Kidney (tissue), 14 donors: ENCODE data around the gene AIFM1. TPM values are rescaled to one million over a fixed set of nuclear protein-coding genes. Genes with fewer than 3 reads are reported as not detected.

Experiments used
- DNase-seq, 5 donors: peaks; one replicate each; pipeline ENCODE4 v3.0.0-alpha.2; 2013 to 2020
- FAIRE-seq: peaks from 2 replicates; lab custom pipeline; 2012; peaks lifted over from hg19 to GRCh38; lab: Jason Lieb, UNC
- H3K27ac ChIP-seq, 2 donors: one replicate each; pipeline ENCODE4 v1.7.0; 2013; ENCODE audit warnings: low read depth in 2 of 2, low read length in 2 of 2, inconsistent platforms in 1 of 2
- H3K27me3 ChIP-seq: one replicate; pipeline ENCODE4 v1.7.1; 2013; ENCODE audit warnings: low read length, inconsistent platforms; ENCODE audit not compliant: control insufficient read depth, insufficient read depth
- H3K36me3 ChIP-seq, 3 donors: one replicate each; pipeline versions ENCODE4 v1.7.0 to v1.7.1; 2013; ENCODE audit warnings: low read length in 3 of 3, control low read depth in 1 of 3, inconsistent platforms in 1 of 3; ENCODE audit not compliant: insufficient read depth in 3 of 3, control insufficient read depth in 2 of 3
- H3K4me1 ChIP-seq, 3 donors: one replicate each; pipeline versions ENCODE4 v1.7.0 to v1.7.1; 2013; ENCODE audit warnings: low read length in 3 of 3, inconsistent platforms in 1 of 3, low read depth in 1 of 3; ENCODE audit not compliant: control insufficient read depth in 2 of 3, insufficient read depth in 2 of 3
- H3K4me3 ChIP-seq, 3 donors: one replicate each; pipeline versions ENCODE4 v1.7.0 to v1.8.1; 2013; ENCODE audit warnings: low read length in 3 of 3, control low read depth in 1 of 3, inconsistent platforms in 1 of 3
- H3K9ac ChIP-seq, 3 donors: one replicate each; pipeline versions ENCODE4 v1.7.0 to v1.7.1; 2013; ENCODE audit warnings: low read length in 3 of 3, control low read depth in 1 of 3, inconsistent platforms in 1 of 3
- H3K9me3 ChIP-seq, 3 donors: one replicate each; pipeline versions ENCODE4 v1.7.0 to v1.7.1; 2013; ENCODE audit warnings: low read length in 3 of 3, control low read depth in 1 of 3, inconsistent platforms in 1 of 3; ENCODE audit not compliant: control insufficient read depth in 2 of 3, insufficient read depth in 1 of 3
- intact Hi-C: fragments of 100-400 bp; cut with DNase I; formaldehyde crosslinking; loops from one replicate; pipeline ENCODE4 v1.11.1; 2022
- polyA plus RNA-seq: library from polyadenylated mRNA; stranded (reverse); fragments of 350-450 nt; fragmentation: Illumina TruSeq; extraction: RNeasy Lipid Tissue Mini Kit (QIAGEN cat#74804); gene quantifications from one replicate; pipeline ENCODE4 v1.2.3, GENCODE V29; 2014; ENCODE audit warnings: low read depth, low replicate concordance; ENCODE audit not compliant: insufficient read depth
- total RNA-seq: library from RNA; stranded (reverse); fragmentation: NEBNext Ultra II Directional; extraction: Animal tissue kit (Norgen Biotek cat#: 25700); gene quantifications from one replicate; pipeline ENCODE4 v1.2.1, GENCODE V29; 2021
- TF ChIP-seq, protein P1 (sequence below): IDR thresholded peaks from 3 replicates; pipeline ENCODE4 v1.5.1; 2012; ENCODE audit warnings: mild to moderate bottlenecking, moderate library complexity, borderline replicate concordance; ENCODE audit not compliant: insufficient read depth; ENCODE audit errors: extremely low read depth
- donor health status: control.
- donor health status: control.
- donor health status: control.
- donor health status: control.
- donor health status: control.
- donor health status: DM: yes; HTN: yes; CAD: no.
- donor health status: Normal renal cell carcinoma (clear cell type).

Gene AIFM1
- total and polyA plus RNA-seq, 2 donors from 2014 or later, result 55.0 to 255 TPM

DNA sequence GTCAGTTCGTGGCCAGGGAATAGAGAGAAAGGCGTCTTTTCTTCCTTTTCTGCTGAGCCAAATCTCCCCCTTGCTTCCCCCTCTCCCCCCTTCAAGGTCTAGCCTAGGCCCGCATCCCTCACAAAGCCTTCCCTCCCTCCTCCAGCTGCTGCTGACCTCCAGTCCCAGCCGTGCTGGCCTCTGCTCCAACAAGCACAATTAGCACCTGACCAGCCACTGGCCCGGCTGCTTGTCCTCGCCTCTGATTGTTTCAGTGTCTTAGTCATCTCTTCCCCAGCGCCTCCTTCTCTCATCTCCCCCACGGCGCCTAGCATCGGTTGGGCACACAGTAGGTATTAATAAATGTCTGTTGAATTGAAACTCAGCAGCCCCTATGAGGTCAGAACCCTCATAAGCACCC lies 59.6 kb downstream of the AIFM1 start:
- peak in 1 of 5 donors; percentile 68 for DNase-seq
- Histone ChIP-seq H3K9ac (no peak overlapping the region), H3K27ac (no peak overlapping the region), H3K4me3 (no peak overlapping the region), H3K9me3 (no peaks in the 10 kb centered on the region), H3K36me3 (no peaks in the 10 kb centered on the region), H3K27me3 (no peaks in the 10 kb centered on the region), H3K4me1 (peaks cover 0 to 3% (median 0%) of the 10 kb centered on the region in 3 donors)
- intact Hi-C loops, result no loop called here
- TF ChIP-seq, protein P1, sequence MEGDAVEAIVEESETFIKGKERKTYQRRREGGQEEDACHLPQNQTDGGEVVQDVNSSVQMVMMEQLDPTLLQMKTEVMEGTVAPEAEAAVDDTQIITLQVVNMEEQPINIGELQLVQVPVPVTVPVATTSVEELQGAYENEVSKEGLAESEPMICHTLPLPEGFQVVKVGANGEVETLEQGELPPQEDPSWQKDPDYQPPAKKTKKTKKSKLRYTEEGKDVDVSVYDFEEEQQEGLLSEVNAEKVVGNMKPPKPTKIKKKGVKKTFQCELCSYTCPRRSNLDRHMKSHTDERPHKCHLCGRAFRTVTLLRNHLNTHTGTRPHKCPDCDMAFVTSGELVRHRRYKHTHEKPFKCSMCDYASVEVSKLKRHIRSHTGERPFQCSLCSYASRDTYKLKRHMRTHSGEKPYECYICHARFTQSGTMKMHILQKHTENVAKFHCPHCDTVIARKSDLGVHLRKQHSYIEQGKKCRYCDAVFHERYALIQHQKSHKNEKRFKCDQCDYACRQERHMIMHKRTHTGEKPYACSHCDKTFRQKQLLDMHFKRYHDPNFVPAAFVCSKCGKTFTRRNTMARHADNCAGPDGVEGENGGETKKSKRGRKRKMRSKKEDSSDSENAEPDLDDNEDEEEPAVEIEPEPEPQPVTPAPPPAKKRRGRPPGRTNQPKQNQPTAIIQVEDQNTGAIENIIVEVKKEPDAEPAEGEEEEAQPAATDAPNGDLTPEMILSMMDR, result no peak
- FAIRE-seq, result no peak

DNA sequence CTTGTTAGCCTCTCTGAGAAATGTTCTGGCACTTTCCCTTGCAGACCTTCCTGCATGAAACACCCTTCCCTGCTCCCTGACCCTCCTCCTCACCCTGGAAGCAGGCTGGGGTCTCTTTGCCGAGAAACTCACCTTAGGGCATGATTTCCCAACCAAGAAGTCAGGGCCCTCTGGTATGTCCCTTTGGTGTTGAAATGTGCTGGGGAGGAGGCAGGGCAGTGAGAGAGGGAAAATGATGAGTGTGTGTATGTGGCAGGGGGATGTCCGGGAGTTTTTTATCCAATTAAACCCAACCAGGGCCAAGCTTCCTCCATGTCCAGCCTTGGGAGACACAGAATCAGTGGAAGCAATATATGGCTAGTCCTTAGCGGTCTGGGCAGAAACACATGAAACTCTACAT lies 60.4 kb downstream of the AIFM1 start:
- no peaks in the 10 kb centered on the region for H3K27me3 ChIP-seq
- no peaks in the 10 kb centered on the region for H3K36me3 ChIP-seq
- no peak overlapping the region for H3K4me3 ChIP-seq
- FAIRE-seq, result no peak
- no peak overlapping the region for H3K27ac ChIP-seq
- intact Hi-C loops, result no loop called here
- peak in 1 of 5 donors; percentile 9 for DNase-seq
- no peaks in the 10 kb centered on the region for H3K9me3 ChIP-seq
- H3K9ac ChIP-seq, result no peak overlapping the region
- TF ChIP-seq, protein P1, result no peak
- peaks cover 0 to 3% (median 0%) of the 10 kb centered on the region in 3 donors for H3K4me1 ChIP-seq

- intact Hi-C loops, result no loop called here
- DNase-seq (peak in 1 of 5 donors; percentile 18), FAIRE-seq (no peak)
- TF ChIP-seq, protein P1, result no peak
- Histone ChIP-seq H3K9me3 (no peaks in the 10 kb centered on the region), H3K4me3 (no peak overlapping the region), H3K27ac (no peak overlapping the region), H3K36me3 (no peaks in the 10 kb centered on the region), H3K4me1 (peaks cover 0 to 8% (median 0%) of the 10 kb centered on the region in 3 donors), H3K9ac (no peak overlapping the region), H3K27me3 (no peaks in the 10 kb centered on the region)
These were observed 62.0 kb downstream of the AIFM1 start for GRCh38 chrX:130103605-130104004.

DNA sequence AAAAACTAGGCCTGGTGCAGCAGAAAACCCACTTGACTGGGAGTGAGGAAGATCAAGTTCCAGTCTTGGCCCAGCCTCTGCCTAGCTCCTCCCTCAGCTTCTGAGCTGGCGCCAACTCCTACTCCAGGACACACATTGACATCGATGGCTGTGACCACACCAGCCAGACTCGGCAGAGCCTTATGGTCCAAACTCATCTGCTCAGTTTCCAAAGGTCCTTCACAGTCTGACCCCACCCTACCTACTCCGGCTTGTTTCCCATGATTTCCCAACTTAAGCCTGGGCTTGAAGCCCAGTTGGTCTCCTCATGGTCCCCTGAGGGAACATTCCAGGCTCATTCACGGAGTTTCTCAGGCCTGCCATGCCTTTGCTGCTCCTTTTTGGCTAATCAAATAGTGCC lies 65.5 kb downstream of the AIFM1 start:
- H3K9me3 ChIP-seq, result no peaks in the 10 kb centered on the region
- no peak overlapping the region for H3K4me3 ChIP-seq
- FAIRE-seq, result no peak
- no peak overlapping the region for H3K9ac ChIP-seq
- intact Hi-C loops, result no loop called here
- peak in 1 of 5 donors; percentile 81 for DNase-seq
- no peak overlapping the region for H3K27ac ChIP-seq
- no peaks in the 10 kb centered on the region for H3K36me3 ChIP-seq
- H3K27me3 ChIP-seq, result no peaks in the 10 kb centered on the region
- TF ChIP-seq, protein P1, result no peak
- H3K4me1 ChIP-seq, result peaks cover 0 to 12% (median 0%) of the 10 kb centered on the region in 3 donors
